HG03095 (cell line): ENCODE data around the gene DHRS4.
"Not testable (repeated sequence)": the region's sequence is repeated elsewhere in the genome, so short reads cannot be mapped to it uniquely, and the experiment has no call there.

Experiments
- ATAC-seq: cut with Tn5 transposase; IDR thresholded peaks from one replicate; pipeline ENCODE4 v1.9.1; 2021; ENCODE audit warnings: moderate library complexity; ENCODE audit not compliant: unreplicated experiment

The DHRS4 gene

GRCh38 chr14:23939607-23940326, 13.8 kb upstream of the DHRS4 start:
- no peak for ATAC-seq

GRCh38 chr14:23941230-23941629, 12.3 kb upstream of the DHRS4 start:
- no peak for ATAC-seq

- no peak for ATAC-seq
Observed at GRCh38 chr14:23941669-23942068, 11.9 kb upstream of the DHRS4 start.

GRCh38 chr14:23942587-23942986, 11.0 kb upstream of the DHRS4 start:
- ATAC-seq: no peak

GRCh38 chr14:23949069-23949468, 4.5 kb upstream of the DHRS4 start:
- ATAC-seq: not testable (repeated sequence)

- no peak for ATAC-seq
Observed at GRCh38 chr14:23950411-23951135, 3.0 kb upstream of the DHRS4 start.

- not testable (repeated sequence) for ATAC-seq
Observed at GRCh38 chr14:23951136-23951466, 2.5 kb upstream of the DHRS4 start.

GRCh38 chr14:23951590-23952201, 1.9 kb upstream of the DHRS4 start:
- no peak for ATAC-seq

- not testable (repeated sequence) for ATAC-seq
Observed at GRCh38 chr14:23953116-23953463, 480 bp upstream of the DHRS4 start.

GRCh38 chr14:23954279-23954614, 677 bp downstream of the DHRS4 start:
- ATAC-seq: not testable (repeated sequence)

- ATAC-seq: not testable (repeated sequence)
Observed at GRCh38 chr14:23954965-23955364, 1.4 kb downstream of the DHRS4 start.

GRCh38 chr14:23955811-23956210, 2.2 kb downstream of the DHRS4 start:
- not testable (repeated sequence) for ATAC-seq

GRCh38 chr14:23957913-23958569, 4.5 kb downstream of the DHRS4 start:
- not testable (repeated sequence) for ATAC-seq

GRCh38 chr14:23960899-23961298, 7.3 kb downstream of the DHRS4 start:
- not testable (repeated sequence) for ATAC-seq

GRCh38 chr14:23961704-23962103, 8.1 kb downstream of the DHRS4 start:
- not testable (repeated sequence) for ATAC-seq

- ATAC-seq: not testable (repeated sequence)
Observed at GRCh38 chr14:23969130-23969480, 15.5 kb downstream of the DHRS4 start.

GRCh38 chr14:23969481-23970282, 16.1 kb downstream of the DHRS4 start:
- ATAC-seq: peak; percentile 58

GRCh38 chr14:23970283-23970659, 16.7 kb downstream of the DHRS4 start:
- not testable (repeated sequence) for ATAC-seq

GRCh38 chr14:23973178-23973577, 19.6 kb downstream of the DHRS4 start:
- ATAC-seq: not testable (repeated sequence)

- not testable (repeated sequence) for ATAC-seq
Observed at GRCh38 chr14:23974041-23974440, 20.5 kb downstream of the DHRS4 start.

GRCh38 chr14:23977208-23977607, 23.6 kb downstream of the DHRS4 start:
- ATAC-seq: not testable (repeated sequence)
